Stomach (tissue), 4 donors: ENCODE results near the gene NTM.

Source experiments
- EP300 ChIP-seq: sonication (generic); formaldehyde crosslinking; IDR thresholded peaks from one replicate; pipeline ENCODE4 v1.6.1; 2017; ENCODE audit warnings: antibody characterized with exemption
- POLR2A ChIP-seq, 4 donors: fragments of 450-650 bp; IDR thresholded peaks; one replicate each; pipeline ENCODE4 v1.6.1; 2016; ENCODE audit warnings: antibody characterized with exemption in 4 of 4, control low read depth in 2 of 4, mild to moderate bottlenecking in 1 of 4, moderate library complexity in 1 of 4
- POLR2AphosphoS5 ChIP-seq, 3 donors: sonication (generic); formaldehyde crosslinking; IDR thresholded peaks; one replicate each; pipeline ENCODE4 v1.6.1; 2016; ENCODE audit warnings: antibody characterized with exemption in 3 of 3
- TF ChIP-seq, protein P1 (sequence below), 7 experiments: fragments of 450-650 bp in 4 of 7; fragments of 200-600 bp in 3 of 7; sonication (generic) in 3 of 7; IDR thresholded peaks; one replicate each; pipeline ENCODE4 v1.5.1; 2016 to 2019; ENCODE audit warnings: antibody characterized with exemption in 7 of 7, control low read depth in 2 of 7, mild to moderate bottlenecking in 1 of 7

DNA sequence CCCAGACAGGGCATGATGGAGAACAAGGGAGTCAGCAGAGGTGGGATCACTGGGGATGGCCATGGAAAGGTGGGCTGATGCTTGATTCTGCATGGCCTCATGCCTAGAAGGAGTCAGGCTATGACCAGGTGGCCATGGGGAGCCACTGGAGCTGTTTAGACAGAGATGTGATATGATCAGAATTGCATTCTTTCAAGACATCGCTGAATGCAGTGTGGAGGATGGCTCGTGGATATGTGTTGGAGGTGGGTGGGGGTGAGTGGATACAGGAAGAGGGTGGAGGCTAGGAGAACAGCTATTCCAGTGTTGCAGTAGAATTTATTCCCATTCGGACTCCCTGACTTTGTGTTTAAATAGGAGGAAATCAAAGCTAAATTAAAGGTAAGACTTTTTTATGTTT is 841.1 kb downstream of the NTM start:
- TF ChIP-seq POLR2AphosphoS5 (IDR thresholded peaks at IDR 0.05) (no peak), POLR2A (IDR thresholded peaks at IDR 0.05) (no peak), EP300 (no peak)
- TF ChIP-seq, protein P1, sequence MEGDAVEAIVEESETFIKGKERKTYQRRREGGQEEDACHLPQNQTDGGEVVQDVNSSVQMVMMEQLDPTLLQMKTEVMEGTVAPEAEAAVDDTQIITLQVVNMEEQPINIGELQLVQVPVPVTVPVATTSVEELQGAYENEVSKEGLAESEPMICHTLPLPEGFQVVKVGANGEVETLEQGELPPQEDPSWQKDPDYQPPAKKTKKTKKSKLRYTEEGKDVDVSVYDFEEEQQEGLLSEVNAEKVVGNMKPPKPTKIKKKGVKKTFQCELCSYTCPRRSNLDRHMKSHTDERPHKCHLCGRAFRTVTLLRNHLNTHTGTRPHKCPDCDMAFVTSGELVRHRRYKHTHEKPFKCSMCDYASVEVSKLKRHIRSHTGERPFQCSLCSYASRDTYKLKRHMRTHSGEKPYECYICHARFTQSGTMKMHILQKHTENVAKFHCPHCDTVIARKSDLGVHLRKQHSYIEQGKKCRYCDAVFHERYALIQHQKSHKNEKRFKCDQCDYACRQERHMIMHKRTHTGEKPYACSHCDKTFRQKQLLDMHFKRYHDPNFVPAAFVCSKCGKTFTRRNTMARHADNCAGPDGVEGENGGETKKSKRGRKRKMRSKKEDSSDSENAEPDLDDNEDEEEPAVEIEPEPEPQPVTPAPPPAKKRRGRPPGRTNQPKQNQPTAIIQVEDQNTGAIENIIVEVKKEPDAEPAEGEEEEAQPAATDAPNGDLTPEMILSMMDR (IDR thresholded peaks at IDR 0.05): no peak
